ENCODE data around the gene VASH2. TPM values are rescaled to one million over a fixed set of nuclear protein-coding genes. Genes with fewer than 3 reads are reported as not detected.

The VASH2 gene
- total RNA-seq, 1 experiment from 2014 or later, result 303 TPM

- peaks cover 6% of the 10 kb centered on the region; the same call in 1 of the 2 replicates for H3K9me3 Mint-ChIP-seq
- ChIA-PET CTCF (interaction anchor here (0.6 to 1.9 kb wide), 12 partner anchors 9 to 76 kb away, joined by 3 to 16 read pairs (median 4); no protein-coding TSS in a partner anchor), POLR2A (interaction anchor here (1.0 to 1.4 kb wide), 2 partner anchors 47 to 312 kb away, joined by 3 to 5 read pairs; partner anchors contain the start of gene ATF3)
- peaks cover 2% of the 10 kb centered on the region; the same call in 1 of the 2 replicates for H3K36me3 Mint-ChIP-seq
- H3K27ac Mint-ChIP-seq, result no peak overlapping the region
- DNase-seq (ENCODE audit: low spot score), result no peak
- H3K4me1 Mint-ChIP-seq, result peaks cover 79% of the 10 kb centered on the region
- ATAC-seq, result no peak
- no peak overlapping the region for H3K4me3 Mint-ChIP-seq
- no peak for TF ChIP-seq USF2 (CRISPR knock-in tag; IDR thresholded peaks at IDR 0.05)
- no peak for TF ChIP-seq FOXP1 (CRISPR knock-in tag; IDR thresholded peaks at IDR 0.05; ENCODE audit: borderline replicate concordance)
- no peak for TF ChIP-seq ZNF317 (CRISPR knock-in tag; IDR thresholded peaks at IDR 0.05; ENCODE audit: borderline replicate concordance, low read depth)
- TF ChIP-seq ETV6 (CRISPR knock-in tag; IDR thresholded peaks at IDR 0.05), result no peak
- TF ChIP-seq PRDM15 (CRISPR knock-in tag; IDR thresholded peaks at IDR 0.05), result no peak
- TF ChIP-seq FOXK1 (CRISPR knock-in tag; IDR thresholded peaks at IDR 0.05), result no peak
- TF ChIP-seq, protein P1, sequence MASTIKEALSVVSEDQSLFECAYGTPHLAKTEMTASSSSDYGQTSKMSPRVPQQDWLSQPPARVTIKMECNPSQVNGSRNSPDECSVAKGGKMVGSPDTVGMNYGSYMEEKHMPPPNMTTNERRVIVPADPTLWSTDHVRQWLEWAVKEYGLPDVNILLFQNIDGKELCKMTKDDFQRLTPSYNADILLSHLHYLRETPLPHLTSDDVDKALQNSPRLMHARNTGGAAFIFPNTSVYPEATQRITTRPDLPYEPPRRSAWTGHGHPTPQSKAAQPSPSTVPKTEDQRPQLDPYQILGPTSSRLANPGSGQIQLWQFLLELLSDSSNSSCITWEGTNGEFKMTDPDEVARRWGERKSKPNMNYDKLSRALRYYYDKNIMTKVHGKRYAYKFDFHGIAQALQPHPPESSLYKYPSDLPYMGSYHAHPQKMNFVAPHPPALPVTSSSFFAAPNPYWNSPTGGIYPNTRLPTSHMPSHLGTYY (CRISPR knock-in tag; IDR thresholded peaks at IDR 0.05), result no peak
- no peak for TF ChIP-seq ZBTB43 (CRISPR knock-in tag; IDR thresholded peaks at IDR 0.05)
- no peak for TF ChIP-seq MXD4 (CRISPR knock-in tag; IDR thresholded peaks at IDR 0.05; ENCODE audit: borderline replicate concordance)
- no peak for TF ChIP-seq ZNF263 (CRISPR knock-in tag; IDR thresholded peaks at IDR 0.05; ENCODE audit: low read depth)
- TF ChIP-seq, protein P2, sequence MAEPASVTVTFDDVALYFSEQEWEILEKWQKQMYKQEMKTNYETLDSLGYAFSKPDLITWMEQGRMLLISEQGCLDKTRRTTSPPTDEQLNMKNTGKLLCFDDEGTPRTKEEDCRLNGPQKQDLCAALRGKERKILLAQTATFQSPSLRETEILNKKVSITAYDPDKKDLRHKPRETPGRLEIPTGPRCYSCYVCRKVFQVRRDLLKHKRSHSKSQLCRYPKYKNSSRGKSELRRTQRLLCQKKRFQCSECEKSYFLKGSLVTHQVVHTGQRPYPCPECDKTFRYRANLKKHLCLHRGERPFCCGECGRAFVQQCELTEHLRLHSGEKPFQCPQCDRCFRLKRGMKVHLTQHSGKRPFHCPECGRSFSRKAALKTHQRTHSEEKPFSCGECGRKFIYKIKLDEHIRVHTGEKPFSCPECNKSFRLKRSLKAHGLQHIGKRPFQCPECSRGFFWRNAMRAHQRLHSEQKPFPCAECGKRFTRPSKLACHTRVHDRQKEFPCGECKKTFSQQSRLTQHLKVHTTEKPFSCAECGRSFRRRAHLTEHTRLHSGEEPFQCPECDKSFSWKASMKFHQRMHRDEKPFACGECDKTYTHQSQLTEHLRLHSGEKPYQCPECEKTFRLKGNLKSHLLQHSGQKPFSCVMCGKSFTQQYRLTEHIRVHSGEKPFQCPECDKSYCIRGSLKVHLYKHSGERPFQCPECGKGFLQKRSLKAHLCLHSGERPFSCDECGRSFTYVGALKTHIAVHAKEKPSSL (CRISPR knock-in tag; conservative IDR thresholded peaks at IDR 0.05), result no peak
- TF ChIP-seq NFE2L1 (CRISPR knock-in tag; IDR thresholded peaks at IDR 0.05), result no peak
- TF ChIP-seq GTF2I (CRISPR knock-in tag; conservative IDR thresholded peaks at IDR 0.05), result no peak
- TF ChIP-seq KAT7 (CRISPR knock-in tag; IDR thresholded peaks at IDR 0.05; ENCODE audit: borderline replicate concordance), result no peak
- TF ChIP-seq, protein P3, sequence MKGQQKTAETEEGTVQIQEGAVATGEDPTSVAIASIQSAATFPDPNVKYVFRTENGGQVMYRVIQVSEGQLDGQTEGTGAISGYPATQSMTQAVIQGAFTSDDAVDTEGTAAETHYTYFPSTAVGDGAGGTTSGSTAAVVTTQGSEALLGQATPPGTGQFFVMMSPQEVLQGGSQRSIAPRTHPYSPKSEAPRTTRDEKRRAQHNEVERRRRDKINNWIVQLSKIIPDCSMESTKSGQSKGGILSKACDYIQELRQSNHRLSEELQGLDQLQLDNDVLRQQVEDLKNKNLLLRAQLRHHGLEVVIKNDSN (CRISPR knock-in tag; IDR thresholded peaks at IDR 0.05), result no peak
- TF ChIP-seq, protein P4, sequence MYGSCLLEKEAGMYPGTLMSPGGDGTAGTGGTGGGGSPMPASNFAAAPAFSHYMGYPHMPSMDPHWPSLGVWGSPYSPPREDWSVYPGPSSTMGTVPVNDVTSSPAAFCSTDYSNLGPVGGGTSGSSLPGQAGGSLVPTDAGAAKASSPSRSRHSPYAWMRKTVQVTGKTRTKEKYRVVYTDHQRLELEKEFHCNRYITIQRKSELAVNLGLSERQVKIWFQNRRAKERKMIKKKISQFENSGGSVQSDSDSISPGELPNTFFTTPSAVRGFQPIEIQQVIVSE (CRISPR knock-in tag; IDR thresholded peaks at IDR 0.05; ENCODE audit: borderline replicate concordance), result no peak
- H3K27me3 Mint-ChIP-seq (ENCODE audit: low read depth), result peaks cover 9% of the 10 kb centered on the region
Measured at GRCh38 chr1:212920246-212920645, 30.1 kb upstream of the VASH2 start.

Measured in WTC11 (cell line).